ENCODE data around the gene EMC9. TPM values are rescaled to one million over a fixed set of nuclear protein-coding genes. Genes with fewer than 3 reads are reported as not detected.

The EMC9 gene
- total RNA-seq, 1 donor from 2014 or later = 18.5 TPM

GRCh38 chr14:24147761-24148428, 6.5 kb upstream of the EMC9 start:
- H3K4me1 ChIP-seq (ENCODE audit: insufficient read depth, low read length) = peaks cover 25% of the 10 kb centered on the region
- peaks cover 55% of the 10 kb centered on the region for H3K79me2 ChIP-seq (ENCODE audit: insufficient read depth, low read length)
- H3K4me2 ChIP-seq (ENCODE audit: low read length) = peak overlapping the region; percentile 96
- peaks cover 26% of the 10 kb centered on the region for H3K4me1 Mint-ChIP-seq (ENCODE audit: low read depth, unreplicated experiment)
- peak overlapping the region; percentile 68 for H3K27ac Mint-ChIP-seq (ENCODE audit: unreplicated experiment)
- H3K9me3 ChIP-seq (ENCODE audit: insufficient read depth, low read depth, low read length) = no peaks in the 10 kb centered on the region
- H3K9me3 Mint-ChIP-seq (ENCODE audit: unreplicated experiment) = no peaks in the 10 kb centered on the region
- peak overlapping the region; percentile 87 for H3K9ac ChIP-seq (ENCODE audit: low read length)
- H3K27ac ChIP-seq (ENCODE audit: low read depth, low read length) = peak overlapping the region; percentile 47
- TF ChIP-seq EZH2 (IDR thresholded peaks at IDR 0.05; ENCODE audit: insufficient read depth, low read length) = no peak
- TF ChIP-seq CTCF (IDR thresholded peaks at IDR 0.05; ENCODE audit: insufficient read depth, low read depth, low read length) = no peak
- no peaks in the 10 kb centered on the region for H3K27me3 ChIP-seq (ENCODE audit: insufficient read depth, low read length)
- H2AFZ ChIP-seq (ENCODE audit: low read depth, low read length) = peak overlapping the region; percentile 74
- H3K4me3 ChIP-seq (ENCODE audit: insufficient read depth, low read depth, low read length) = peak overlapping the region; percentile 93
- peaks cover 3% of the 10 kb centered on the region for H3K36me3 Mint-ChIP-seq (ENCODE audit: low read depth, unreplicated experiment)
- peaks cover 31% of the 10 kb centered on the region for H3K36me3 ChIP-seq (ENCODE audit: insufficient read depth, low read length)
- peaks cover 36% of the 10 kb centered on the region for H4K20me1 ChIP-seq (ENCODE audit: insufficient read depth, low read length)
- no peaks in the 10 kb centered on the region for H3K27me3 Mint-ChIP-seq (ENCODE audit: low read depth, unreplicated experiment)
- no peak for FAIRE-seq
- no peak for DNase-seq (ENCODE audit: low read depth)
- peak overlapping the region; percentile 87 for H3K4me3 Mint-ChIP-seq (ENCODE audit: unreplicated experiment)

GRCh38 chr14:24146978-24147760, 5.8 kb upstream of the EMC9 start, which contains the start of gene RNF31:
Gene RNF31, plus strand, starts transcription at chr14:24147498. Its CDS starts 201 bp downstream, at chr14:24147699.
- H4K20me1 ChIP-seq (ENCODE audit: insufficient read depth, low read length) = peaks cover 36% of the 10 kb centered on the region
- H3K79me2 ChIP-seq (ENCODE audit: insufficient read depth, low read length) = peaks cover 55% of the 10 kb centered on the region
- Mint-ChIP-seq H3K27ac (ENCODE audit: unreplicated experiment) (peak within 1 kb of the TSS; percentile 88), H3K4me1 (ENCODE audit: low read depth, unreplicated experiment) (peaks cover 27% of the 10 kb centered on the region), H3K4me3 (ENCODE audit: unreplicated experiment) (peak within 1 kb of the TSS; percentile 96), H3K27me3 (ENCODE audit: low read depth, unreplicated experiment) (no peaks in the 10 kb centered on the region), H3K9me3 (ENCODE audit: unreplicated experiment) (no peaks in the 10 kb centered on the region), H3K36me3 (ENCODE audit: low read depth, unreplicated experiment) (peaks cover 3% of the 10 kb centered on the region)
- FAIRE-seq (no peak), DNase-seq (ENCODE audit: low read depth) (peak; percentile 95)
- peak within 1 kb of the TSS; percentile 79 for H2AFZ ChIP-seq (ENCODE audit: low read depth, low read length)
- H3K4me2 ChIP-seq (ENCODE audit: low read length) = peak within 1 kb of the TSS; percentile 96
- H3K4me1 ChIP-seq (ENCODE audit: insufficient read depth, low read length) = peaks cover 25% of the 10 kb centered on the region
- H3K36me3 ChIP-seq (ENCODE audit: insufficient read depth, low read length) = peaks cover 31% of the 10 kb centered on the region
- peak within 1 kb of the TSS; percentile 83 for H3K27ac ChIP-seq (ENCODE audit: low read depth, low read length)
- no peaks in the 10 kb centered on the region for H3K9me3 ChIP-seq (ENCODE audit: insufficient read depth, low read depth, low read length)
- H3K9ac ChIP-seq (ENCODE audit: low read length) = peak within 1 kb of the TSS; percentile 87
- TF ChIP-seq EZH2 (IDR thresholded peaks at IDR 0.05; ENCODE audit: insufficient read depth, low read length) (no peak), CTCF (IDR thresholded peaks at IDR 0.05; ENCODE audit: insufficient read depth, low read depth, low read length) (no peak)
- peak within 1 kb of the TSS; percentile 93 for H3K4me3 ChIP-seq (ENCODE audit: insufficient read depth, low read depth, low read length)
- H3K27me3 ChIP-seq (ENCODE audit: insufficient read depth, low read length) = no peaks in the 10 kb centered on the region
